K562 (cell line): Measurements from ENCODE around the gene PCBD1. TPM values are rescaled to one million over a fixed set of nuclear protein-coding genes. Genes with fewer than 3 reads are reported as not detected.

Source experiments
- ATAC-seq: fragments of 200-7000 bp; cut with Tn5 transposase; 3 replicates; pipeline ENCODE4 v1.9.1; 2020; ENCODE audit warnings: moderate library complexity
- BruUV-seq: library from RNA; stranded (reverse); fragments of 400-500 nt; replicated peaks from 2 replicates; lab custom pipeline; 2021; lab: Mats Ljungman, UMichigan
- CTCF ChIA-PET: fragments of 300-600 bp; formaldehyde crosslinking; extraction: SDS; loops from one replicate; lab custom pipeline; 2021; ENCODE audit warnings: low intra/inter-chr PET ratio; lab: Yijun Ruan, JAX
- POLR2A ChIA-PET: fragments of 300-600, 350-650 bp; sonication (Branson Sonifier 250); formaldehyde crosslinking; extraction: SDS; loops from one replicate; lab custom pipeline; 2021; ENCODE audit warnings: antibody characterized with exemption, inconsistent platforms; lab: Yijun Ruan, JAX
- DNase-seq, 4 experiments: peaks; one replicate each; pipeline versions ENCODE4 v3.0.0 to v3.0.0-alpha.2; 2011 to 2018; ENCODE audit warnings: low spot score in 3 of 4, mixed read lengths in 3 of 4; ENCODE audit errors: extremely low read depth in 1 of 4
- FAIRE-seq: peaks from 2 replicates; lab custom pipeline; 2011; peaks lifted over from hg19 to GRCh38; lab: Jason Lieb, UNC
- H2AFZ ChIP-seq: 2 replicates; pipeline ENCODE4 v1.6.0; 2011; ENCODE audit warnings: low read depth, low read length, control low read depth, inconsistent platforms
- H3K27ac ChIP-seq: fragments of 200-600 bp; 3 replicates; pipeline ENCODE4 v1.8.0; 2011; ENCODE audit warnings: low read depth, mild to moderate bottlenecking, control low read depth, inconsistent platforms, low read length, moderate library complexity, mixed read lengths; ENCODE audit errors: extremely low read depth
- H3K27me3 ChIP-seq, 2 experiments: fragments of 300-600 bp in 1 of 2; 2 replicates in 1 of 2; 3 replicates in 1 of 2; pipeline versions ENCODE4 v1.6.0 to v1.8.0; 2011; ENCODE audit warnings: inconsistent platforms in 2 of 2, low read length in 2 of 2, mild to moderate bottlenecking in 1 of 2, mixed read lengths in 1 of 2, moderate library complexity in 1 of 2; ENCODE audit not compliant: control insufficient read depth in 2 of 2, insufficient read depth in 2 of 2
- H3K36me3 ChIP-seq: fragments of 300-600 bp; 3 replicates; pipeline ENCODE4 v1.8.0; 2011; ENCODE audit warnings: mild to moderate bottlenecking, low read length, inconsistent platforms; ENCODE audit not compliant: control insufficient read depth, insufficient read depth
- H3K4me1 ChIP-seq, 2 experiments: fragments of 200-600 bp in 1 of 2; replicated peaks in 1 of 2; 2 replicates in 1 of 2; 3 replicates in 1 of 2; pipeline versions ENCODE4 v1.5.1 to v1.8.0; 2011; ENCODE audit warnings: inconsistent platforms in 2 of 2, low read length in 2 of 2, mild to moderate bottlenecking in 1 of 2, mixed read lengths in 1 of 2, moderate library complexity in 1 of 2; ENCODE audit not compliant: control insufficient read depth in 2 of 2, insufficient read depth in 2 of 2
- H3K4me2 ChIP-seq: 2 replicates; pipeline ENCODE4 v1.6.1; 2011; ENCODE audit warnings: low read length, control low read depth, inconsistent platforms, mixed read lengths; ENCODE audit not compliant: insufficient read depth
- H3K4me3 ChIP-seq: fragments of 200-600 bp; sonication (generic), shearing (Covaris generic); 2 replicates; pipeline ENCODE4 v1.5.1; 2016; ENCODE audit warnings: control low read depth, inconsistent platforms
- H3K79me2 ChIP-seq: fragments of 200-600 bp; 3 replicates; pipeline ENCODE4 v1.8.0; 2011; ENCODE audit warnings: low read length, inconsistent platforms; ENCODE audit not compliant: control insufficient read depth, insufficient read depth
- H3K9ac ChIP-seq, 2 experiments: 2 replicates each; pipeline versions ENCODE4 v1.6.0 to v1.6.1; 2011; ENCODE audit warnings: low read depth in 2 of 2, low read length in 2 of 2, control low read depth in 1 of 2, inconsistent platforms in 1 of 2, mild to moderate bottlenecking in 1 of 2, mixed read lengths in 1 of 2; ENCODE audit not compliant: insufficient read depth in 1 of 2
- H3K9me1 ChIP-seq: one replicate; pipeline ENCODE4 v1.6.0; 2011; ENCODE audit warnings: inconsistent platforms, mild to moderate bottlenecking, low read length, moderate library complexity; ENCODE audit not compliant: control insufficient read depth, insufficient read depth
- H3K9me3 ChIP-seq: replicated peaks from 2 replicates; pipeline ENCODE4 v1.5.1; 2011; ENCODE audit warnings: low read depth, low read length, inconsistent platforms; ENCODE audit not compliant: control insufficient read depth, insufficient read depth
- H4K20me1 ChIP-seq: replicated peaks from 2 replicates; pipeline ENCODE4 v1.6.1; 2011; ENCODE audit warnings: low read length, inconsistent platforms, mixed read lengths; ENCODE audit not compliant: control insufficient read depth, insufficient read depth
- BRD4 ChIP-seq: fragments of 200-600 bp; sonication (generic); IDR thresholded peaks from 2 replicates; pipeline ENCODE4 v1.6.1; 2017; ENCODE audit warnings: inconsistent platforms
- BRF2 ChIP-seq: IDR thresholded peaks from 3 replicates; pipeline ENCODE4 v1.6.1; 2011; ENCODE audit warnings: borderline replicate concordance, mild to moderate bottlenecking; ENCODE audit not compliant: insufficient read length, insufficient read depth
- CREB5 ChIP-seq: fragments of 250-450 bp; sonication (Bioruptor Pico); IDR thresholded peaks from 2 replicates; pipeline ENCODE4 v1.5.0; 2020; ENCODE audit warnings: mild to moderate bottlenecking
- E2F1 ChIP-seq: sonication (generic); formaldehyde crosslinking; IDR thresholded peaks from 2 replicates; pipeline ENCODE4 v1.8.1; 2023; ENCODE audit warnings: mild to moderate bottlenecking, missing genetic modification reagents, moderate library complexity
- EGR1 ChIP-seq: fragments of 450-650 bp; conservative IDR thresholded peaks from 2 replicates; pipeline ENCODE4 v1.6.1; 2017; ENCODE audit warnings: mild to moderate bottlenecking
- FIP1L1 ChIP-seq: fragments of 200-400 bp; formaldehyde crosslinking; IDR thresholded peaks from 2 replicates; pipeline ENCODE4 v1.6.1; 2018; ENCODE audit warnings: mild to moderate bottlenecking, low read depth, low read length; ENCODE audit not compliant: poor library complexity, severe bottlenecking
- HINFP ChIP-seq: fragments of 450-650 bp; conservative IDR thresholded peaks from 2 replicates; pipeline ENCODE4 v1.6.1; 2016; ENCODE audit warnings: missing genetic modification characterization, low read depth, mild to moderate bottlenecking, control low read depth, missing compliant biosample characterization
- NFE2 ChIP-seq: IDR thresholded peaks from 2 replicates; pipeline ENCODE4 v1.6.1; 2014; ENCODE audit warnings: antibody characterized with exemption, low read depth
- NONO ChIP-seq, 2 experiments: fragments of 200-400 bp in 1 of 2; fragments of 450-650 bp in 1 of 2; formaldehyde crosslinking in 1 of 2; IDR thresholded peaks; 2 replicates each; pipeline ENCODE4 v1.6.1; 2017; ENCODE audit warnings: low read depth in 2 of 2, mild to moderate bottlenecking in 2 of 2, moderate library complexity in 2 of 2, low read length in 1 of 2
- PHF8 ChIP-seq: fragments of 200-600 bp; sonication (generic); IDR thresholded peaks from 2 replicates; pipeline ENCODE4 v1.6.1; 2012; ENCODE audit warnings: mixed run types, mild to moderate bottlenecking, inconsistent platforms, low read length, moderate library complexity, borderline replicate concordance
- PKNOX1 ChIP-seq: fragments of 450-650 bp; IDR thresholded peaks from 2 replicates; pipeline ENCODE4 v1.6.1; 2016
- SMAD1 ChIP-seq: fragments of 150-350 bp; IDR thresholded peaks from 2 replicates; pipeline ENCODE4 v1.6.1; 2014; ENCODE audit warnings: low read length, low read depth; ENCODE audit not compliant: partially characterized antibody
- U2AF2 ChIP-seq: fragments of 200-400 bp; formaldehyde crosslinking; optimal IDR thresholded peaks from 2 replicates; pipeline ENCODE3; 2017; ENCODE audit warnings: low read depth, mild to moderate bottlenecking, low read length
- ZBTB7A ChIP-seq: IDR thresholded peaks from 2 replicates; pipeline ENCODE4 v1.6.1; 2011; ENCODE audit warnings: low read depth, mild to moderate bottlenecking, low read length, moderate library complexity, borderline replicate concordance; ENCODE audit not compliant: control insufficient read depth
- ZNF79 ChIP-seq: fragments of 250-450 bp; sonication (Bioruptor Pico); IDR thresholded peaks from 2 replicates; pipeline ENCODE4 v1.4.0; 2020; ENCODE audit warnings: low read depth, mild to moderate bottlenecking, moderate library complexity
- WGBS: fragments of 100-300 bp; shearing (Covaris generic); methylation state at CpG from one replicate; pipeline ENCODE4 v1.1.6; 2016; ENCODE audit warnings: low coverage, mixed read lengths; ENCODE audit not compliant: insufficient coverage; ENCODE audit errors: missing lambda C conversion rate; 5-methylcytosine and 5-hydroxymethylcytosine counted together
- in situ Hi-C: fragments of 300-500 bp; cut with MboI; formaldehyde crosslinking; loops from 4 replicates; pipeline ENCODE4 v1.15.0; 2018; ENCODE audit warnings: inconsistent platforms, mixed read lengths
- intact Hi-C: fragments of 100-400 bp; cut with micrococcal nuclease; formaldehyde crosslinking; loops from 2 replicates; pipeline ENCODE4 v1.14.2; 2022
- polyA plus RNA-seq, 8 experiments: library from polyadenylated mRNA; depleted of rRNA in 4 of 8; stranded (reverse) in 5 of 8; unstranded in 3 of 8; fragments of >200 nt; fragmentation: Nextera tagmentation in 2 of 8; fragmentation: Illumina TruSeq in 1 of 8; extraction: Ambion mirVana in 2 of 8; extraction: Trizol in 1 of 8; gene quantifications; 2 replicates each; pipeline versions ENCODE4 v1.2.1 to v1.2.3, GENCODE V29; 2011 to 2014; ENCODE audit warnings: inconsistent platforms in 1 of 8, missing spikeins in 1 of 8
- total RNA-seq, 7 experiments: library from RNA; depleted of rRNA in 6 of 7; stranded (reverse); fragments of >200 nt in 6 of 7; fragmentation: Illumina TruSeq in 2 of 7; extraction: Trizol in 2 of 7; gene quantifications; 2 replicates each; pipeline versions ENCODE4 v1.2.1 to v1.2.3, GENCODE V29; 2011 to 2021; ENCODE audit warnings: low replicate concordance in 1 of 7

The PCBD1 gene
- total and polyA plus RNA-seq, 9 of the 15 experiments (the other 6 are each of a cell fraction or from before 2014, with no cell fraction given), result 14.6 to 109 (median 57.0) TPM

GRCh38 chr10:70840836-70841235 is 47.5 kb downstream of the PCBD1 start:
- intact Hi-C loops (no loop called here), in situ Hi-C loops (no loop called here)
- ChIA-PET POLR2A (interaction anchor here (0.9 to 2.0 kb wide), 2 partner anchors 8 to 9 kb away, joined by 3 to 5 read pairs; no protein-coding TSS in a partner anchor), CTCF (interaction anchor here (0.8 kb wide), 1 partner anchor 26 kb away, joined by 3 read pairs; no protein-coding TSS in a partner anchor)
- H3K27ac ChIP-seq, result no peak overlapping the region
- no peaks in the 10 kb centered on the region for H3K36me3 ChIP-seq
- no peak overlapping the region for H3K4me3 ChIP-seq
- no peaks in the 10 kb centered on the region for H3K9me1 ChIP-seq
- DNase-seq (no peak), FAIRE-seq (no peak), ATAC-seq (no peak)
- H3K4me1 ChIP-seq, result peaks cover 0 to 8% of the 10 kb centered on the region in 2 experiments; a peak in 2 of 5 replicates
- H3K9ac ChIP-seq, result no peak overlapping the region
- no peak overlapping the region for H3K4me2 ChIP-seq
- no peaks in the 10 kb centered on the region for H3K79me2 ChIP-seq
- 43% methylated on average over 2 of the region's 2 CpGs for WGBS
- no peaks in the 10 kb centered on the region for H3K27me3 ChIP-seq
- no peaks in the 10 kb centered on the region; the same call in none of the 2 replicates for H3K9me3 ChIP-seq
- H4K20me1 ChIP-seq, result no peaks in the 10 kb centered on the region
- no TSS peak for BruUV-seq
- no peak overlapping the region for H2AFZ ChIP-seq
- TF ChIP-seq BRF2, result no peak
- no peak for TF ChIP-seq U2AF2
- TF ChIP-seq ZBTB7A, result no peak
- TF ChIP-seq PKNOX1, result no peak
- TF ChIP-seq FIP1L1, result no peak
- TF ChIP-seq CREB5, result no peak
- TF ChIP-seq NONO (IDR thresholded peaks at IDR 0.05; ENCODE audit: low read depth in 2 of 2, low read length in 1 of 2), result no peak
- TF ChIP-seq ZNF79 (CRISPR knock-in tag), result no peak
- no peak for TF ChIP-seq NFE2
- no peak for TF ChIP-seq HINFP (tag)
- TF ChIP-seq SMAD1, result no peak
- TF ChIP-seq EGR1, result no peak
- no peak for TF ChIP-seq BRD4
- TF ChIP-seq PHF8, result no peak
- TF ChIP-seq E2F1 (CRISPR knock-in tag), result no peak
